Fibroblast of skin of abdomen (primary cell): ENCODE data around the gene FGD4.

Experiments used
- DNase-seq: peaks from one replicate; pipeline ENCODE4 v3.0.0-alpha.2; 2013

The FGD4 gene

GRCh38 chr12:32612658-32613614 lies 213.6 kb downstream of the FGD4 start:
- DNase-seq, result no peak

DNA sequence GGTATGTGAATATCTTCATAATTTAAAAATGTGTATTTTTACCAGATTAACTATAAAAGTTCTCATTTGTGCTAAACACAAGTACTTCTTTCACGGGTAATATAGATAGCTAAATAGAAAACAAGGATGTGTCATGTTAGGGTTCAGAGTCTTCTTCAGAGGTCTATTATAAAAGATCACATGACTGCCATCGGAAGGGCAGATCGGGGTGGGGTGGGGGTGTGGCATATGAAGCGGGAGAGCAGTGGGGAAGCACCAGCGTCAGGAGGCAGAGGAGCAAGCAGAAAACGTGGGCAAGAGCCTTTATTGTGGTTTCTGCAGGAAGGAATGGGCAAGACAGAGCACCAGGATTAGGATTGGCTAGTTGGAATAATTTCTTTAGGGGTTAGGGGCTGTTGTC lies 216.1 kb downstream of the FGD4 start:
- no peak for DNase-seq

DNA sequence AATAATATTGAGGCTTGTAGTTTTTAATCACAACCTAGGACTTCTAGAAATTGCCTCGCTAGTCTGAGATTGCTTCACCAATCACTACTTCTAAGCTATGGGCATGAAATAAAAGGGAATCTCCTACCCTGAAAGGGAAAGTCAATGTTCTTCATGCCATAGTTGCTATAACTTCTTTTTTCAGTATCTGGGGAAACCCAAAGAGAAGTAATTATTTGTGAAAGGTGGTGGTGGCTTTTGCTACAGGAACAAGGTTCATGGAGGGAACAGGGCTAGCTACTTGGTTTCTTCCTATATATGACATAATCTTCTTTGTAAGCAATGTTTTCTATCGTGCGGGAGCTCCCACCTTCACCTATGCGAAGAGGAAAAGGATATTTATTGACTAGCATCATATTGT lies 218.2 kb downstream of the FGD4 start:
- no peak for DNase-seq

DNA sequence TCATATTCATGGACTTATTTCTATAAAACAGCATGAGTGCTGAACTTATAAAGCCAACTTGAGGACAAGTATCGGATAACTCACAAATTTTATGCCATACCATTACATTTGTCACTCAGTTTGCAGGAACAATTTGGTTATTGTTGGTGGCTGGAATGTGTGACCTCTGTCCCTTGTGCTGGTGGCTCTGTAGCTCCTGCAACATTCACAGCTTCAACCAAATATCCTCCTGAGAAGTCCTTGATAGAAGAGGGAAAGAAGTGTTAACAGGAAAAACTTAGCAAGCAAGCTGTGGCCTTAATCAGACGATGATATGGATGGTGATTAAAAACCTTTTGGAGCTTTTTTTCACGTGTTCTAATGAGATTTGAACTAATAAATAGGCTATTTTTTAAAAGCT lies 218.8 kb downstream of the FGD4 start:
- no peak for DNase-seq

DNA sequence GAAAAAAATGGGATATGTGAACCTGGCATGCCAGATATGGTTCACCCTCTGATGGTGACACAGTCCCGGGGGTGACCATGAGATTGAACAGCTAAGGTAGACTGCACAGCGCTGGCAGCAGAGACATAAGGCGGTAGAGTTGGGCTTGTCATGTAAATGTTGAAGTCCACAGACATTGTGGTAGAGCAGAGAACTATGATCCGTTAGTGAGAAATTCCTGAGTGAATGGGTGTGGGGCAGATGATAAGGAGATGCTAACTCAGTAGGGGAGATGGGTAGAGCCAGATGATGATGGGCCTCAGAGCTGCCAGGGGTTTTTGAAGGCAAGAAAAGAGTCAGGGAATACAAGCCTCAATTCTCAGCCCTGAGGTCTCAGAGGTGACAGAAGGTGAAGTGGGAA lies 228.6 kb downstream of the FGD4 start:
- no peak for DNase-seq

DNA sequence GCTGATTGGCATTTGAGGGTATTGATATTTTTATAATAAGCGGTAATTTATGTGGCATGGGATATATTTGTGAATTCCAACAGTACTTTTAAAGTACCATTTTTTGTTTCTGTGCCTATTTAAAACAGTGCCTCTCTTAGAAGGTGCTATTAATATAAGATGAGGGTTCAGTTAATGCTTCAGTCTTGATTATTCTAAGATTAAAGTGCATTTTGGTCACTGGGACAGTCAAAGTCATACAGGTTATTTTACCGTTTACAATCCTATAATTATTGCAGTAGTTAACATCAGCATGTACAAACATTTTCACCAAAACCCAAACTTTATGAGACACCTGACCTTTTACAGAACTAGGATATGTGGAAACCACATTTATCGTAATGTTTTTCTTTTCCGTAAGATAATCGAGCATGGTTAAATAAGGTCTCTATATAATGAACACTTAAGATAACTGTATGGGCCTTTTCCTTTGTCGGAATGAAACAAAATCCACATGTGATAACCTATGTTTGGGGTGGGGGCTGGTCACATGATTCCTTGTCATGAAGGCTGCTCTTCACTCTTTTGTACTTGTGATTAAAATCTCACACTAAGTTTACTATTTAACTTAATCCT lies 242.0 kb downstream of the FGD4 start:
- no peak for DNase-seq

DNA sequence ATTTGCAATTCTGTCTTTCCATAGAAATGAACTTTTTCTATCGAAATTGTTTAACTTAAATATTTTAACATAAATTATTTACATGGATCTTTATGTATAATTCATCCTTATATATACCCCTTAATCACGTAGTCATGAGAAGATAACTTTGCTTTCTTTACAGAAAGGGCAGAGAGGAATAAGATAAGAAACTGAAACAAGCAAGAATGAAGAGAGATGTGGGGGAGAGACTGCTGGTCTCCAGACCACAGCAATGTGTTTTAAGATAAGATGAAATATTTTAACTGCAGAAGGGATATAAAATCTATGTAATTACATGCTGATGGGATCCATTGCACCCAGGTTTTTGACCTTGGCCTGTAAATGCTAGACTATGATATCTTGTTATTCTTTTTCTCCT lies 245.1 kb downstream of the FGD4 start:
- no peak for DNase-seq

DNA sequence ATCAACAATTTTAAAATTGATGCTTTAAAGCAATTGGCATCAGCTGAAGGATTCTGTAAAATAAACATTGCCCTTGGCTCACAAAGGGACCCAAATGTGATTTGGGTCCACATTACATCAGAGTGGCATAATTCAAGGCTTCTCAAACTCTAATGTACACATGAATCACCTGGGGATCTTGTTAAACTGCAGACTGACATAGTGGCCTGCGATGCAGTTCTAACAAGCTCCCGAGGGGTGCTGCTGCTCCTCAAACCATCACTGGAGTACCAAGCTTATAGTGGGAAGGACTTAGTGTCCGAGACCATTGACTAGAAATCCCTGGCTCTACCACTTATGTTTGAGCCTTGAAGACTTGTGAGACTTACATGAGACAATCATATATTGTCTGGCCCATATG lies 247.9 kb downstream of the FGD4 start:
- DNase-seq, result no peak

DNA sequence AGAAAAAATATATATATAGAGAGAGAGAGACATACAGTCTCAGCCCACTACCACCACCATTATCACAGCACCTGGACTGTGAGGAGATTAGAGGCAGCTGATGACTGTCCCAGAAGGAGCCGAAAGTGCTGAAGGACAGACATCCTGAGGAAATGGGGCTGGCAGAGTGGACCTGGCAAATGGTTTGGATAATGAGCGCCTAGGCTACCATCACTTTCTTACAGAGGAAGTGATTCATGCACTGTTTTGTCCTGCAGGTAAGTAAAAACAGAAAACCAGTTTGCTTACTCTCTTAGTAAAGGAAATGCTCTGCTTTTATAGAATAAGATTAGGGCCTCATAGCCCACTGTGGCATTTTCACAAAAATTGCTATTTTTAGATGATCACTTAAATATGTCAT lies 251.2 kb downstream of the FGD4 start:
- no peak for DNase-seq

DNA sequence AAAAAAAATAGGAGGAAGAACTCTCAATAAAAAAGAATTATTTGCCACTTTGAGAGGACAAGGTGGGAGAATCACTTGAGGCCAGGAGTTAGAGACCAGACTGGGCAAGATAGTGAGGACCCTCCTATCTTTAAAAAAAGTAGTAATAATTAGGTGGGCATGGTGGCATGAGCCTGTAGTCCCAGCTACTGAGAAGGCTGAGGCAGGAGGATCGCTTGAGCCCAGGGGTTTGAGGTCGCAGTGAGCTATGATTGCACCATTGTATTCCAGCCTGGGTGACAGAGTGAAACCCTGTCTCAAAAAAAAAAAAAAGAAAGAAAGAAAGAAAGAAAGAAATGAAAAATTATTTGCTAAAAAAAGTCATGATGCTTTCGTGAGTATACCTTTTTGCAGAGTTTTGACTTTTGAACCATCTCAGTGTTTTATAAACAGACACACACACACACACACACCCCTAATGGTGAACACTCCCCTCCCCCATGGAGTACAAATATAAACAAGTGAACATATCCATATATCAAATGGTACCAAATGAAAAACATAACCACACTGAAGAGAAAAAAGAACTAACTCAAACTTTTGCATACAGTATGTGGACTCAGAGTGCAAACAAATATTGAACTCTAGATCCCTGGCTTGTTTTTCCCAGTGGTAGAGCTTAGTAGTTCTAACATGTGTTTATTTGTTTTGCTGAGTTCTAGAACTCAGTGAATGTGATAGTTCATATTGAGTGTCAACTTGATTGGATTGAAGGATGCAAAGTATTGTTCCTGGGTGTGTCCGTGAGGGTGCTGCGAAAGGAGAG lies 252.0 kb downstream of the FGD4 start:
- DNase-seq, result no peak

- DNase-seq, result no peak
Observed at GRCh38 chr12:32651956-32652210, 252.5 kb downstream of the FGD4 start.

- DNase-seq, result no peak
Observed at GRCh38 chr12:32659908-32660440, 260.6 kb downstream of the FGD4 start.

DNA sequence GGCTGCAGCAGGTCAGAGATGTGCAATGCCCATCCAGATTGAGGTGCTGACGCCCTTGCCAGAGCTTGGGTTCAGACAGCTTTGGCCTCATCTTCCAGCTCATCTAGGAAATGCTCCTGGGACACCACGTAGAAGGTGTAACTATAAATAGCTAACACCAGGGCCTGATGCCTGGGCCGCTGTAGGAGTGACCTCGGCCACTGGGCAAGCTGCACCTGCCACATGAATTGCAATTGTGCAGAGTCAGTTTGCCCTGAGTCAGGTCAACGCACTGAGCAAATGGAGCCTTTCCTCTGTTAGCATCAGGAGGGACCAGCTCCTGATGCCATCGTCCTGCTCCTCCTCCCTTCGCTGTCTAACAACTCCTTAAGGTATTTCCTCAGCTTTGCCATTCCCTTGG lies 262.3 kb downstream of the FGD4 start:
- DNase-seq, result no peak

DNA sequence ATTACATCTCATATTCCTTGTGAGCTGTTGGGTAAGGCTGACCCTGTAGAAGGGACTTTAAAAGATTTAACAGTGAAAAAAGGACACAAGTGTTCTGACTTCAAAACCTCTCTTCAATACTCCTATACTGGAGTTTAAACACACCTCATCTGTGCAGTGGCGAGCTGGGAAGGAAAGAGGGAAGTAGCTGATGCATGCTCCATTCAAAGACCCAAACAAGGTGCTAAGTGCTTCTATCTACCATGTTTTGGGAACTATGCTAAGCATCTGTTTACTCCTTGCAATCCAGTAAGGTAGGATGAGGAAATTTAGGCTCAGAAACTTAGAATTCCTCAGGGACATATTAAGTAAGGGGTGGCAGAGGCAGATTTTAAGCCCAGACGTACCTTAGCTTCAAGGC lies 263.3 kb downstream of the FGD4 start:
- no peak for DNase-seq

DNA sequence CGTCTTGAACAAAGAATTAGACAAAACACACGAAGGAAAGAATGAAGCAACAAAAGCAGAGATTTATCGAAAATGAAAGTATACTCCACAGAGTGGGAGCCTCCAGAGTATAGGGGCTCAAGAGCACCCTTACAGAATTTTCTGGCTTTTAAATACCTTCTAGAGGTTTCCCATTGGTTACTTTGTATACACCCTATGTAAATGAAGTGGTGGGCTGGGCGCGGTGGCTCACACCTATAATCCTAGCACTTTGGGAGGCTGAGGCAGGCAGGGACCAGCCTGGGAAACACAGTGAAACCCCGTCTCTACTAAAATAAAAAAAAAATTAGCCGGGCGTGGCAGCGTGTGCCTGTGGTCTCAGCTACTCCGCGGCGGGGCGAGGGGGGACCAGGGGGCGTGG lies 266.7 kb downstream of the FGD4 start:
- no peak for DNase-seq

- DNase-seq, result no peak
Observed at GRCh38 chr12:32669584-32669983, 270.2 kb downstream of the FGD4 start.

- peak; percentile 84 for DNase-seq
Observed at GRCh38 chr12:32671930-32672780, 272.8 kb downstream of the FGD4 start.

GRCh38 chr12:32679091-32679919 lies 279.9 kb downstream of the FGD4 start, which contains the start of gene DNM1L:
TSS of gene DNM1L (plus strand) at chr12:32679301. CDS start at chr12:32679364, 63 bp downstream.
- peak; percentile 97 for DNase-seq

GRCh38 chr12:32679920-32680237 lies 280.5 kb downstream of the FGD4 start:
- DNase-seq, result no peak

DNA sequence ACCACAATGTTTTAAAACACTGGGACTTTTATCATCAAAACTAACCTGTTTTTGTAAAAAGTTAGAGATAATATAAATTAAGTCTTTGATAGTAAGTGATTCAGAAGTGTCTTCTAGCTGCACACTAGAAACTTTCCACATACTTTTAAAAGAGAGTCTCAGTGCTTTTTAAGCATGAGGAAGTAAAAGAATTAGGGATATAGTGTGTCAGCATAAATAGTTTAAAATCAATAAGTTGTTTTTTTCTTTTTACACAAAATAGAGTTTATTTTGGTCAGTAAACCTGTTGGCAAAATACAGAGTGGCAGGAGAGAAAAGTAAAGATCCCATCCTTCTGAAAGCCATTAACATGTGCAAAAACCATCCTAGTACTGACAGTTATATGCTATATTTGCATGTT lies 281.4 kb downstream of the FGD4 start:
- no peak for DNase-seq

DNA sequence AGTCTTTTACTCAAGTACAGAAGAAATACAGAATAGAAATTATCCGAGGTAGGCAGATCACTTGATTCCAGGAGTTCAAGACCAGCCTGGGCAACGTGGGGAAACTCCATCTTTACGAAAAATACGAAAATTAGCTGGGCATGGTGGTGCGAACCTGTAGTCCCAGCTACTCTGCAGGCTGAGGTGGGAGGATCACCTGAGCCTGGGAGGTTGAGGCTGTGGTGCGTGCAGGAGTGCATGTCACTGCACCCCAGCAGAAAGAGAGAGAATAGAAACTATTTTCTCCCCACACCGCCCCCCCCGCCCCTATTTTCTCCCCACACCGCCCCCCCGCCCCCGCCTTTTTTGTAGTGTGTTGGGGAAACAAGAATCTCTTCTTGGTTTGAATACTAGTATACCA lies 281.9 kb downstream of the FGD4 start:
- no peak for DNase-seq

- no peak for DNase-seq
Observed at GRCh38 chr12:32686340-32686739, 287.0 kb downstream of the FGD4 start.
